NCI-H524 treated with DMSO at 0.1 percent for 48 hours (cell line): ENCODE measurements around the gene SIGLEC11.
"Not testable (repeated sequence)": the region's sequence is repeated elsewhere in the genome, so short reads cannot be mapped to it uniquely, and the experiment has no call there.

Experiments used
- DNase-seq: peaks from one replicate; lab custom pipeline; 2025; lab: John Stamatoyannopoulos, UW

The SIGLEC11 gene

GRCh38 chr19:49924881-49925210, 36.1 kb downstream of the SIGLEC11 start:
- not testable (repeated sequence) for DNase-seq

- DNase-seq = no peak
Observed at GRCh38 chr19:49924004-49924880, 36.7 kb downstream of the SIGLEC11 start.

- no peak for DNase-seq
Observed at GRCh38 chr19:49923055-49924003, 37.6 kb downstream of the SIGLEC11 start.

- no peak for DNase-seq
Observed at GRCh38 chr19:49921871-49922795, 38.8 kb downstream of the SIGLEC11 start.

GRCh38 chr19:49920624-49921363, 40.2 kb downstream of the SIGLEC11 start:
- DNase-seq = no peak

GRCh38 chr19:49918089-49918488, 42.9 kb downstream of the SIGLEC11 start:
- DNase-seq = no peak

- no peak for DNase-seq
Observed at GRCh38 chr19:49916839-49917733, 43.9 kb downstream of the SIGLEC11 start.

- no peak for DNase-seq
Observed at GRCh38 chr19:49915271-49915670, 45.7 kb downstream of the SIGLEC11 start.

GRCh38 chr19:49913720-49914119, 47.3 kb downstream of the SIGLEC11 start:
- no peak for DNase-seq

- DNase-seq = no peak
Observed at GRCh38 chr19:49912965-49913685, 47.8 kb downstream of the SIGLEC11 start.

GRCh38 chr19:49911381-49912145, 49.4 kb downstream of the SIGLEC11 start:
- no peak for DNase-seq

GRCh38 chr19:49910179-49910578, 50.8 kb downstream of the SIGLEC11 start:
- no peak for DNase-seq

- no peak for DNase-seq
Observed at GRCh38 chr19:49908480-49909420, 52.2 kb downstream of the SIGLEC11 start.

GRCh38 chr19:49907745-49908446, 53.1 kb downstream of the SIGLEC11 start:
- no peak for DNase-seq

GRCh38 chr19:49906879-49907564, 54.0 kb downstream of the SIGLEC11 start:
- no peak for DNase-seq

GRCh38 chr19:49904136-49904535, 56.8 kb downstream of the SIGLEC11 start:
- DNase-seq = no peak
